KOPT-K1 (cell line): ENCODE measurements around the gene LPO.

Experiments
- H3K27ac ChIP-seq: fragments of 200-600 bp; sonication (generic); 2 replicates; pipeline ENCODE4 v1.5.1; 2016; ENCODE audit warnings: antibody characterized with exemption, mild to moderate bottlenecking, low read depth, low read length; ENCODE audit not compliant: poor library complexity, severe bottlenecking
- H3K36me3 ChIP-seq: fragments of 200-600 bp; sonication (generic); 2 replicates; pipeline ENCODE4 v1.5.1; 2017; ENCODE audit warnings: antibody characterized with exemption, mild to moderate bottlenecking, low read length, moderate library complexity; ENCODE audit not compliant: insufficient read depth
- H3K9me3 ChIP-seq: fragments of 200-600 bp; sonication (generic); 2 replicates; pipeline ENCODE4 v1.5.1; 2017; ENCODE audit warnings: antibody characterized with exemption, low read length, mild to moderate bottlenecking; ENCODE audit not compliant: insufficient read depth, poor library complexity, severe bottlenecking

The LPO gene

GRCh38 chr17:58294034-58294433, 55.6 kb downstream of the LPO start:
- Histone ChIP-seq H3K9me3 (no peaks in the 10 kb centered on the region), H3K27ac (no peak overlapping the region), H3K36me3 (no peaks in the 10 kb centered on the region)

GRCh38 chr17:58300336-58300735, 62.0 kb downstream of the LPO start:
- H3K36me3 ChIP-seq: peaks cover 5% of the 10 kb centered on the region; the same call in 1 of the 2 replicates
- H3K27ac ChIP-seq: no peak overlapping the region
- H3K9me3 ChIP-seq: no peaks in the 10 kb centered on the region

- Histone ChIP-seq H3K36me3 (peaks cover 9% of the 10 kb centered on the region; the same call in 1 of the 2 replicates), H3K27ac (no peak overlapping the region), H3K9me3 (no peaks in the 10 kb centered on the region)
Measured at GRCh38 chr17:58301504-58302150, 63.2 kb downstream of the LPO start.

GRCh38 chr17:58302171-58302918, 64.0 kb downstream of the LPO start:
- H3K27ac ChIP-seq: no peak overlapping the region
- no peaks in the 10 kb centered on the region for H3K9me3 ChIP-seq
- peaks cover 16% of the 10 kb centered on the region; the same call in 1 of the 2 replicates for H3K36me3 ChIP-seq

- H3K36me3 ChIP-seq: peaks cover 23% of the 10 kb centered on the region; the same call in 1 of the 2 replicates
- H3K9me3 ChIP-seq: no peaks in the 10 kb centered on the region
- no peak overlapping the region for H3K27ac ChIP-seq
Measured at GRCh38 chr17:58302919-58303585, 64.7 kb downstream of the LPO start.

GRCh38 chr17:58303971-58304749, 65.8 kb downstream of the LPO start:
- H3K36me3 ChIP-seq: peaks cover 29% of the 10 kb centered on the region; the same call in 1 of the 2 replicates
- H3K27ac ChIP-seq: no peak overlapping the region

GRCh38 chr17:58304750-58305486, 66.5 kb downstream of the LPO start:
- no peaks in the 10 kb centered on the region for H3K9me3 ChIP-seq
- no peak overlapping the region for H3K27ac ChIP-seq
- peaks cover 36% of the 10 kb centered on the region for H3K36me3 ChIP-seq

More at GRCh38 chr17:58303971-58304749, 65.8 kb downstream of the LPO start:
- no peaks in the 10 kb centered on the region for H3K9me3 ChIP-seq

- no peaks in the 10 kb centered on the region for H3K9me3 ChIP-seq
- H3K36me3 ChIP-seq: peaks cover 43% of the 10 kb centered on the region
- H3K27ac ChIP-seq: no peak overlapping the region
Measured at GRCh38 chr17:58305626-58306025, 67.2 kb downstream of the LPO start.

GRCh38 chr17:58306131-58306951, 68.0 kb downstream of the LPO start:
- H3K36me3 ChIP-seq: peaks cover 50% of the 10 kb centered on the region
- H3K27ac ChIP-seq: no peak overlapping the region

GRCh38 chr17:58307468-58308172, 69.2 kb downstream of the LPO start:
- H3K9me3 ChIP-seq: no peaks in the 10 kb centered on the region
- peaks cover 61% of the 10 kb centered on the region for H3K36me3 ChIP-seq
- no peak overlapping the region for H3K27ac ChIP-seq

More at GRCh38 chr17:58306131-58306951, 68.0 kb downstream of the LPO start:
- no peaks in the 10 kb centered on the region for H3K9me3 ChIP-seq

GRCh38 chr17:58308173-58308984, 70.0 kb downstream of the LPO start:
- Histone ChIP-seq H3K27ac (no peak overlapping the region), H3K36me3 (peaks cover 62% of the 10 kb centered on the region), H3K9me3 (no peaks in the 10 kb centered on the region)
